HG03175 (cell line): Measurements from ENCODE around the gene ZSCAN10.
"Not testable (repeated sequence)": the region's sequence is repeated elsewhere in the genome, so short reads cannot be mapped to it uniquely, and the experiment has no call there.

Experiments used
- ATAC-seq: cut with Tn5 transposase; IDR thresholded peaks from one replicate; pipeline ENCODE4 v1.9.1; 2021; ENCODE audit warnings: mild to moderate bottlenecking, moderate library complexity; ENCODE audit not compliant: unreplicated experiment

ZSCAN10 gene

GRCh38 chr16:3086596-3087242 is 12.4 kb downstream of the ZSCAN10 start:
- no peak for ATAC-seq

- ATAC-seq, result no peak
Observed at GRCh38 chr16:3085868-3086595, 13.1 kb downstream of the ZSCAN10 start.

DNA sequence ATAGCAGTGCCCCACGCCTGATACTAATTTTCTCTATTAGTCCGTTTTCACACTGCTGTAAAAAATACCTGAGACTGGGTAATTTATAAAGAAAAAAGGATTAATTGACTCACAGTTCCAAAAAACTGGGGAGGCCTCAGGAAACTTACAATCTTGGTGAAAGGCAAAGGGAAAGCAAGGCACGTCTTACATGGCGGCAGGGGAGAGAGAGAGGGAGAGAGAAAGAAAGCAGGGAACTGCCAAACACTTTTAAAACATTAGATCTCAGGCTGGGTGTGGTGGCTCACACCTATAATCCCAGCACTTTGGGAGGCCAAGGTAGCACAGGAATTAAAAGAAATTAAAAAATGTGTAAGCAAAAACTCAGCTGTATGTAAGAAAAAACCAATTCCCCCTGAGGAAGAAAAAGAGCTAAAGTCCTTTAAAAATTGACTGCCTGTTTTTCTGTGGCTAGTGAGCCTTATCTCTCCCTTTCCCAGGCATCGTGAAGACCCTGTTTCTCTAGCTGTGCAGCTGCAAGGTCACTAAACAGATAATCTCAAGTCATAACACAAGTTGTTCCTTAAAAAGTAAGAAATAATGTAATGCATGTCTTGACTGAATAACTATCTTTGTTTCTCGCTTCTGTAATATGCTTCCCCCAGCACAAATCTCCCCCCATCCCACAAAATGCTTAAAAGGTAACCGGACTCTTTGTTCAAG is 14.0 kb downstream of the ZSCAN10 start:
- ATAC-seq, result no peak

DNA sequence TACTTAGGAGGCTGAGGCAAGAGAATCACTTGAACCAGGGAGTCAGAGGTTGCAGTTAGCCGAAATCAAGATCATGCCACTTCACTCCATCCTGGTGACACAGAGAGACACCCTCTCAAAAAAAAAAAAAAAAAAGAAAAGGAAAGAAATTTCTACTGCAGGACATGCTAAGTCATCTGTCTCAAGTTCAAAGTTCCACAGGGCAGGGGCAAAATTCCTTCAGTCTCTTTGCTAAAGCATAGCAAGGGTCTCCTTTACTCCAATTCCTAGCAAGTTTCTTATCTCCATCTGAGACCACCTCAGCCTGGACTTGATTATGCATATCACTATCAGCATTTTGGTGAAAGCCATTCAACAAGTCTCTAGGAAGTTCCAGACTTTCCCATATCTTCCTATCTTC is 14.6 kb downstream of the ZSCAN10 start:
- ATAC-seq, result no peak

GRCh38 chr16:3083408-3083807 is 15.7 kb downstream of the ZSCAN10 start:
- not testable (repeated sequence) for ATAC-seq

DNA sequence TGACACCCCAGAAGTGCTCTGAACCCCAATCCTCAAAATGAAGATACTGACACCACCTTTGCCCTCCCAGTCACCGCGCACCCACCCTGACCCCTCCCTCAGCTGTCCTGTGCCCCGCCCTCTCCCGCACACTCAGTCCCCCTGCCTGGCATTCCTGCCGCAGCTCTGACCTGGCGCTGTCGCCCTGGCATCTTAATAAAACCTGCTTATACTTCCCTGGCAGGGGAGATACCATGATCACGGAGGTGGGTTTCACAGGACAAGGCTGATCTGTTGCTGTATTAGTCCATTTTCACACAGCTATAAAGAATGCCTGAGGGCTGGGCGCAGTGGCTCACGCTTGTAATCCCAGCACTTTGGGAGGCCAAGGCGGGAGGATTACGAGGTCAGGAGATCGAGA is 17.1 kb downstream of the ZSCAN10 start:
- ATAC-seq, result not testable (repeated sequence)

- no peak for ATAC-seq
Observed at GRCh38 chr16:3080024-3080423, 19.1 kb downstream of the ZSCAN10 start.

- no peak for ATAC-seq
Observed at GRCh38 chr16:3076577-3076976, 22.5 kb downstream of the ZSCAN10 start.

- not testable (repeated sequence) for ATAC-seq
Observed at GRCh38 chr16:3075946-3076345, 23.1 kb downstream of the ZSCAN10 start.

- no peak for ATAC-seq
Observed at GRCh38 chr16:3075523-3075915, 23.6 kb downstream of the ZSCAN10 start.

- ATAC-seq, result peak; percentile 79
Observed at GRCh38 chr16:3074860-3075522, 24.1 kb downstream of the ZSCAN10 start.

DNA sequence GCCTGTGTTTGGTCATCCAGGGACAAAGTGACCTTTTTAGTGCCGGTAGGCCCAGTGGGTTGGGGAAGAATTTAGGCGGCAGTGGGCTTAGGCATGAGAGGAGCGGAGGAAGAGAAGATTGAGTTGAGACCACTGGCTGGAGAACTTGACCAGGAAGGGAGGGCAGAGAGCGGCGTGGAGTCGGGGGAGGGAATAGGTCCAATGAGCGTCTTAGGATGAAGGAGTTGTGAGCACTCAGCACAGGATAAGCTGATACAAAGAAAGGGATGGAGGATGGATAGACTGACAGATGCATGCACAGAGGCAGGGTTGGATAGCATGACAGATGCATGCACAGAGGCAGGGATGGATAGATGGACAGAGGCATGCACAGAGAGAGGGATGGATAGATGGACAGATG is 25.6 kb downstream of the ZSCAN10 start:
- no peak for ATAC-seq

DNA sequence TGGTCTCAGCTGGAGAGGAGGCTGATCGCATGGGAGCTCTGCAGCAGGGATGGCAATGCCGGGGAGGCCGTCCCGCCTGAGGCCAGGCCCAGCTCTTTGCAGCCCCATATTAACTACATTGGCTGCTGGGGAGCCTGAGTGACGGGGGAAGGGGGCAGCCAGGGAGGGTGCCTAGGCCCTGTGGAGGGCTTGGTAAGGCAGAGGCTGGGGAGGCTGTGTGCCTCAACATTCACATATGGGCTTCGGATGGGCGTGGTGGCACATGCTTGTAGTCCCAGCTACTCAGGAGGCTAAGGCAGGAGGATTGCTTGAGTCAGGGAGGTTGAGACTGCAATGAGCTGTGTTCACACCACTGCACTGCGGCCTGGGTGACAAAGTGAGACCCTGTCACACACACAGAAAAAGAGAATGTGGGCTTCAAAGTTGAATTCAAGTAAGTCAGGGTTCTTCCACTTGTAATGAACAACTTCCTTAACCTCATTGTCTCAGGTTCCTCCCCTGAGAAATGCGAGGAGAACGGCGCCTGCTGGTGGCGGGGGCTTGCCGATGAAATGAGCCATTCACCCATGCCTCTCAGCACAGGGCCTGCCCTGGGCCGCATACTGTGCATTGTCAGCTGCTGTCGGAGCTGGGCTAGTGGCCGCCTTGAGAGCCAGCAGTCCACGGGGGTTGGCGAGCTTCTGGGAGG is 26.4 kb downstream of the ZSCAN10 start:
- not testable (repeated sequence) for ATAC-seq

GRCh38 chr16:3072148-3072547 is 26.9 kb downstream of the ZSCAN10 start:
- ATAC-seq, result not testable (repeated sequence)

GRCh38 chr16:3071655-3072054 is 27.4 kb downstream of the ZSCAN10 start:
- ATAC-seq, result no peak

GRCh38 chr16:3070608-3071111 is 28.4 kb downstream of the ZSCAN10 start:
- ATAC-seq, result no peak

- not testable (repeated sequence) for ATAC-seq
Observed at GRCh38 chr16:3069146-3069545, 29.9 kb downstream of the ZSCAN10 start.

GRCh38 chr16:3068487-3068886 is 30.6 kb downstream of the ZSCAN10 start:
- ATAC-seq, result no peak

GRCh38 chr16:3066440-3066748 is 32.7 kb downstream of the ZSCAN10 start:
- no peak for ATAC-seq

DNA sequence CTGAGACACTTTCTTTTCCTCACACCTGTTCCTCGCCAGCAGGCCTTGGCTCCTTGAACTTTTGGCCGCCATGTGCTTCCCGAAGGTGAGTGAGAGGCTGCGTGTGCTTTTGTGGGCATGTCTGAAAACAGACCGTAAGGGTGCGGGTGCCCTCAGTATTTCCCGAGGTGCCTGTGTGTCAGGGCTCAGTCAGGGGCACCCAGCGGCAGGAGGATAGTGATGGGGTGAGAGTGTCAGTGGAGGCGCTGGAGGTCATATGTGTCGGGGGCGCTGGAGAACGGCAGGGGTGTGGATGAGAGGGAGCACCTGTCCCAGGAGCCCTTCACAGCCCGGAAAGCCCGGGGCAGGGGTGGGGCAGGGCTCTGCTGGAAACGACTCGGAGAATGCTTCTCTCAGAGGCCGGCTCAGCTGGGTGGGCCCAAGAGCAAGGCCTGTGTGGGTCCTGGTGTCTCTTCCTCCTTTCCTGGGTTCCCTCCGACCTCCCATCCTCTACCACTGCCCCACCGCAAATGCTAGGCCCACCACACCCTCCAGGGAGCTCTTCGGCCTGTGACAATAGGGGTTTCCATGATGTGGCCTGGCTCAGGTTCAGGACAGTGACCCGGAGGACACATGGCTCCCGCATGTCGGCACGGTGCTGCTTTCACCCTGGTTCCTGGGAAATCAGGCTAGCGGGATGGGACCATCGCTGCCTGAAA is 33.2 kb downstream of the ZSCAN10 start:
- no peak for ATAC-seq
